ENCODE measurements around the gene RIPK3.

The RIPK3 gene

GRCh38 chr14:24324024-24324423, 15.8 kb downstream of the RIPK3 start:
- DNase-seq (ENCODE audit: low read depth): no peak
- no peak overlapping the region for H3K4me3 ChIP-seq (ENCODE audit: control insufficient read depth, low read depth, low read length)
- no peak for TF ChIP-seq CTCF (IDR thresholded peaks at IDR 0.05; ENCODE audit: control insufficient read depth, insufficient read depth, low read depth, low read length, missing control alignments)

GRCh38 chr14:24323341-24323740, 16.4 kb downstream of the RIPK3 start:
- TF ChIP-seq CTCF (IDR thresholded peaks at IDR 0.05; ENCODE audit: control insufficient read depth, insufficient read depth, low read depth, low read length, missing control alignments): no peak
- DNase-seq (ENCODE audit: low read depth): no peak

GRCh38 chr14:24322672-24323071, 17.1 kb downstream of the RIPK3 start:
- no peak overlapping the region for H3K4me3 ChIP-seq (ENCODE audit: control insufficient read depth, low read depth, low read length)
- TF ChIP-seq CTCF (IDR thresholded peaks at IDR 0.05; ENCODE audit: control insufficient read depth, insufficient read depth, low read depth, low read length, missing control alignments): no peak
- no peak for DNase-seq (ENCODE audit: low read depth)

More at GRCh38 chr14:24323341-24323740, 16.4 kb downstream of the RIPK3 start:
- H3K4me3 ChIP-seq (ENCODE audit: control insufficient read depth, low read depth, low read length): no peak overlapping the region

- H3K4me3 ChIP-seq (ENCODE audit: control insufficient read depth, low read depth, low read length): no peak overlapping the region
- no peak for DNase-seq (ENCODE audit: low read depth)
- TF ChIP-seq CTCF (IDR thresholded peaks at IDR 0.05; ENCODE audit: control insufficient read depth, insufficient read depth, low read depth, low read length, missing control alignments): no peak
Measured at GRCh38 chr14:24321212-24321975, 18.4 kb downstream of the RIPK3 start.

- no peak for TF ChIP-seq CTCF (IDR thresholded peaks at IDR 0.05; ENCODE audit: control insufficient read depth, insufficient read depth, low read depth, low read length, missing control alignments)
- H3K4me3 ChIP-seq (ENCODE audit: control insufficient read depth, low read depth, low read length): no peak overlapping the region
- DNase-seq (ENCODE audit: low read depth): no peak
Measured at GRCh38 chr14:24317141-24317928, 22.5 kb downstream of the RIPK3 start.

DNA sequence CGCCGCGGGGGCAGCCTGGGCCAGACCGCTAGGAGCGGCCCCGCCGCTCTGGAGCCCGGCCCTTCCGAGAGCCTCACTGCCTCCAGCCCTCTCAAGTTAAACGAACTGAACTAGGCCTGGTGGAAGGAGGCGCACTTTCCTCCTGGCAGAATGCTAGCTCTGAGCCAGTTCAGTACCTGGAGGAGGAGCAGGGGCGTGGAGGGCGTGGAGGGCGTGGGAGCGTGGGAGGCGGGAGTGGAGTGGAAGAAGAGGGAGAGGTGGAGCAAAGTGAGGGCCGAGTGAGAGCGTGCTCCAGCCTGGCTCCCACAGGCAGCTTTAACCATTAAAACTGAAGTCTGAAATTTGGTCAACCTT, 23.2 kb downstream of the RIPK3 start:
- H3K4me3 ChIP-seq (ENCODE audit: control insufficient read depth, low read depth, low read length): no peak overlapping the region
- no peak for DNase-seq (ENCODE audit: low read depth)
- no peak for TF ChIP-seq CTCF (IDR thresholded peaks at IDR 0.05; ENCODE audit: control insufficient read depth, insufficient read depth, low read depth, low read length, missing control alignments)
